Loucy (cell line): ENCODE results near the gene C9.

Source experiments
- H2AFZ ChIP-seq: fragments of 200-600 bp; sonication (generic); 2 replicates; pipeline ENCODE4 v1.6.0; 2016; ENCODE audit warnings: antibody characterized with exemption, mild to moderate bottlenecking, low read length, moderate library complexity
- H3F3A ChIP-seq: fragments of 200-600 bp; 2 replicates; pipeline ENCODE4 v1.6.0; 2016; ENCODE audit warnings: antibody characterized with exemption, low read depth, mild to moderate bottlenecking
- H3K27me3 ChIP-seq: fragments of 200-600 bp; sonication (generic); 2 replicates; pipeline ENCODE4 v1.6.1; 2014; ENCODE audit warnings: low read length, mild to moderate bottlenecking; ENCODE audit not compliant: insufficient read depth, poor library complexity, severe bottlenecking
- H3K36me3 ChIP-seq: fragments of 200-600 bp; sonication (generic); 2 replicates; pipeline ENCODE4 v1.6.1; 2016; ENCODE audit warnings: low read length; ENCODE audit not compliant: insufficient read depth
- H3K4me1 ChIP-seq: fragments of 200-600 bp; sonication (generic); 2 replicates; pipeline ENCODE4 v1.5.1; 2014; ENCODE audit warnings: low read length, mild to moderate bottlenecking; ENCODE audit not compliant: insufficient read depth, poor library complexity, severe bottlenecking
- H3K4me2 ChIP-seq: fragments of 200-600 bp; sonication (generic); 2 replicates; pipeline ENCODE4 v1.6.0; 2014; ENCODE audit warnings: antibody characterized with exemption, low read length, low read depth, mild to moderate bottlenecking; ENCODE audit not compliant: poor library complexity, severe bottlenecking
- H3K4me3 ChIP-seq: fragments of 200-600 bp; sonication (generic); 2 replicates; pipeline ENCODE4 v1.5.1; 2014; ENCODE audit warnings: low read length, mild to moderate bottlenecking, mixed read lengths; ENCODE audit not compliant: poor library complexity, severe bottlenecking
- H3K79me2 ChIP-seq: fragments of 200-600 bp; sonication (generic); 2 replicates; pipeline ENCODE4 v1.6.1; 2014; ENCODE audit warnings: low read length; ENCODE audit not compliant: insufficient read depth
- H3K9ac ChIP-seq: fragments of 200-600 bp; sonication (generic); 2 replicates; pipeline ENCODE4 v1.6.0; 2014; ENCODE audit warnings: mild to moderate bottlenecking, low read depth, low read length, moderate library complexity; ENCODE audit not compliant: poor library complexity, severe bottlenecking
- H3K9me2 ChIP-seq: fragments of 200-600 bp; sonication (generic); replicated peaks from 2 replicates; pipeline ENCODE4 v1.6.1; 2016; ENCODE audit warnings: low read depth, low read length, mixed read lengths
- H3K9me3 ChIP-seq: fragments of 200-600 bp; sonication (generic); 2 replicates; pipeline ENCODE4 v1.6.1; 2014; ENCODE audit warnings: mild to moderate bottlenecking, antibody characterized with exemption, low read length, low read depth; ENCODE audit not compliant: insufficient read depth
- H4K20me1 ChIP-seq: fragments of 200-600 bp; sonication (generic); 2 replicates; pipeline ENCODE4 v1.6.0; 2014; ENCODE audit warnings: antibody characterized with exemption, low read length, mild to moderate bottlenecking; ENCODE audit not compliant: insufficient read depth, poor library complexity, severe bottlenecking
- CTCF ChIP-seq: fragments of 200-600 bp; sonication (generic); conservative IDR thresholded peaks from 2 replicates; pipeline ENCODE4 v1.5.1; 2014; ENCODE audit warnings: mild to moderate bottlenecking, antibody characterized with exemption, low read length
- EZH2phosphoT487 ChIP-seq: fragments of 200-600 bp; IDR thresholded peaks from 2 replicates; pipeline ENCODE4 v1.6.1; 2018; ENCODE audit warnings: antibody characterized with exemption, mild to moderate bottlenecking, moderate library complexity, borderline replicate concordance

The C9 gene

GRCh38 chr5:39342460-39342859, 21.8 kb downstream of the C9 start:
- Histone ChIP-seq H3K79me2 (no peaks in the 10 kb centered on the region), H2AFZ (no peak overlapping the region), H3K27me3 (no peaks in the 10 kb centered on the region), H4K20me1 (no peaks in the 10 kb centered on the region), H3K9ac (no peak overlapping the region), H3K9me3 (no peaks in the 10 kb centered on the region), H3K4me1 (no peaks in the 10 kb centered on the region), H3K9me2 (no peaks in the 10 kb centered on the region), H3K4me3 (no peak overlapping the region), H3F3A (no peaks in the 10 kb centered on the region), H3K36me3 (no peaks in the 10 kb centered on the region), H3K4me2 (no peak overlapping the region)
- TF ChIP-seq EZH2phosphoT487 (no peak), CTCF (no peak)

GRCh38 chr5:39341896-39342295, 22.4 kb downstream of the C9 start:
- H3K4me1 ChIP-seq: no peaks in the 10 kb centered on the region
- no peaks in the 10 kb centered on the region for H3K27me3 ChIP-seq
- no peak overlapping the region for H3K4me2 ChIP-seq
- no peaks in the 10 kb centered on the region for H3K9me3 ChIP-seq
- H3K9ac ChIP-seq: no peak overlapping the region
- no peaks in the 10 kb centered on the region for H3K36me3 ChIP-seq
- H3K9me2 ChIP-seq: no peaks in the 10 kb centered on the region
- H4K20me1 ChIP-seq: no peaks in the 10 kb centered on the region
- H2AFZ ChIP-seq: no peak overlapping the region
- no peaks in the 10 kb centered on the region for H3F3A ChIP-seq
- H3K79me2 ChIP-seq: no peaks in the 10 kb centered on the region
- TF ChIP-seq EZH2phosphoT487 (no peak), CTCF (no peak)
- H3K4me3 ChIP-seq: no peak overlapping the region

GRCh38 chr5:39340506-39340905, 23.8 kb downstream of the C9 start:
- H3K4me2 ChIP-seq: no peak overlapping the region
- H3F3A ChIP-seq: no peaks in the 10 kb centered on the region
- no peaks in the 10 kb centered on the region for H3K4me1 ChIP-seq
- TF ChIP-seq CTCF: no peak
- no peaks in the 10 kb centered on the region for H3K36me3 ChIP-seq
- H3K9me3 ChIP-seq: no peaks in the 10 kb centered on the region
- H3K9me2 ChIP-seq: no peaks in the 10 kb centered on the region
- no peak overlapping the region for H3K9ac ChIP-seq
- H3K4me3 ChIP-seq: no peak overlapping the region
- H4K20me1 ChIP-seq: no peaks in the 10 kb centered on the region
- no peaks in the 10 kb centered on the region for H3K27me3 ChIP-seq
- H2AFZ ChIP-seq: no peak overlapping the region
- H3K79me2 ChIP-seq: no peaks in the 10 kb centered on the region
